Stimulated activated CD4-positive, alpha-beta T cell treated with anti-CD3 and anti-CD28 coated beads, Interleukin-4, amount 100 ng/mL, for 4 hours (primary cell): Measurements from ENCODE around the gene LDLRAD4.
A peak's percentile ranks its signal among the peaks of the same experiment; 100 is the strongest.

Experiments used
- DNase-seq, 2 experiments: peaks; one replicate each; pipeline ENCODE4 v3.0.0-alpha.2; 2020

LDLRAD4 gene

GRCh38 chr18:13416208-13416607, 197.6 kb downstream of the LDLRAD4 start:
- DNase-seq, result no peak

GRCh38 chr18:13416848-13417247, 198.3 kb downstream of the LDLRAD4 start:
- no peak for DNase-seq

- DNase-seq, result no peak
Measured at GRCh38 chr18:13418013-13418710, 199.6 kb downstream of the LDLRAD4 start.

- DNase-seq, result no peak
Measured at GRCh38 chr18:13420969-13421686, 202.6 kb downstream of the LDLRAD4 start.

DNA sequence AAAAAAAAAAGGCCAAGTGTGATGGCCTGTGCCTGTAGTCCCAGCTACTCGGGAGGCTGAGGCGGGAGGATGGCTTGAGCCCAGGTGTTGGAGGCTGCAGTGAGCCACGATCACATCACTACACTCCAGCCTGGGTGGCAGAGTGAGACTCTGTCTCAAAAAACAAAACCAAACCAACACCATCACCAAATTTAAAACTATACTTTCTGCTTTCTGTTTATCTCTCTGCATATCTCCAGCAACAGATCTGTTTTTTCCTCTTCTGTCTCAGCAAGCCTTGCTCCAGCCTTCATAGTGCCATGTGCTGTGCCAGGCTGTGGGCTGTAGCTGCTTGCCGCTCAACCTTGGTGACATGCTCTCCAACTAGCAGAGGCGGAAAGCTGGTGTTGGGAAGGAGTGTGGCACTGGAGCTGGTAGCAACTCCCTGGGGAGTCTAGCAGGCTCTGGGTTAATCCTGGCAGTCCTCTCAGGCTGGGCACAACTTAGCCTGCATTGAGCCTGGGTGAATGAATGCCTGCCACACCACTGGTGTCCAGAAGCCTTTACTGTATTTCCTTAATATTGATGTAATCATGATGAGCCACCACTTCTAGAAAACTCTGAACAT, 204.1 kb downstream of the LDLRAD4 start:
- DNase-seq, result no peak

- DNase-seq, result no peak
Measured at GRCh38 chr18:13423352-13423751, 204.8 kb downstream of the LDLRAD4 start.

- DNase-seq, result no peak
Measured at GRCh38 chr18:13424363-13424762, 205.8 kb downstream of the LDLRAD4 start.

DNA sequence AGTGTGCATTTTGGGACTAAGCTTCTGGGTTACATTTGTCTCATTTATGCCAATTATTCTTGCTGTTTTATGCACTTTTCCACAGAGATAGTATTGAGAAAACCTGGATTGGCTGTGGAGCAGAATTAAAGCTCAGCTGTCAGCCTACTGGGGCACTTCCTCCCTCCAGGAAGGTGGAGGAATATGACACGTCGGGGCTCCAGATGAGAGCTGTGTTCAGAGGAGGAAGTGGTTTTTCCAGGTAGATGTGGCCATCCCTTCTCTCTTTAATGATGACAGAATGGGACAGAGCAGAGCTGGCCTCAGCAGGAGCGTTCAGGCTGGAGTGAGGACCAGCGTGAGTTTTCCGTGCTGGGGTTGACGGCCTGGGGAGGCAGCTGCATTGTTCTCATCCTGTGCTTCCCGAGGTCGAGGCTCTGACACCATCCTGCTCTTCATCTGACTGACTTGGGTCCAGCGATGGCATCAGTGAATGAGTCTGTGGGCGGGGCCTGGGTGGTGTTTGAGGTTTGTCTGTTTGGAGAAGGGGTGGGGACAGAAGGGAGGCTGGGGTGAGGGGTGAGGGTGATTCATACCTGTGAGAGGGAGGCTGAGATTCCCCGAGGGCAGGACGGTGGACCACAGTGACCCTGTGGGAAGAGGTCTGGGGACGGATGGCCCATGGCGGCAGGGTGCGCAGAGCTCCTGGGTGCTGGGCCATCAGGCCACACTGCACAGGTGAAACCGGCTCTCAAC, 207.0 kb downstream of the LDLRAD4 start:
- no peak for DNase-seq

DNA sequence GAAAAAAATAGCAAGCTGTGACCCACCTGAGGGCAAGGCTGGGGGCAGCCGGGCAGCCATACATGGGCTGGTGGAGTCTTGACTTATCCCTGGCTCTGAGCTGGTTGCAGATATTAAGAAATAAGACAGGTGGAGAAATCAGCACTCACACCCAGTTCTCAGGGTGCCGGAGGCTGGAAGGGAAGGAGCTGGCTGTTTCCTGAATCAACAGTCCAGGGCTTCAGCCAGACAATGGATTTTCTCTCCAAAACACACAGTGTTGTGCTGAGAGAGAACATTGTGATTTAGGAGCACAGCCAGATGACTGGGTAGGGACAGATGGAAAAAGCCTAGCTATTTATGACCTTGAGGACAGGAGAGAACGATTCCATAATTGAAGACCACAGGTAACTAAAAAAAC, 208.8 kb downstream of the LDLRAD4 start:
- no peak for DNase-seq

DNA sequence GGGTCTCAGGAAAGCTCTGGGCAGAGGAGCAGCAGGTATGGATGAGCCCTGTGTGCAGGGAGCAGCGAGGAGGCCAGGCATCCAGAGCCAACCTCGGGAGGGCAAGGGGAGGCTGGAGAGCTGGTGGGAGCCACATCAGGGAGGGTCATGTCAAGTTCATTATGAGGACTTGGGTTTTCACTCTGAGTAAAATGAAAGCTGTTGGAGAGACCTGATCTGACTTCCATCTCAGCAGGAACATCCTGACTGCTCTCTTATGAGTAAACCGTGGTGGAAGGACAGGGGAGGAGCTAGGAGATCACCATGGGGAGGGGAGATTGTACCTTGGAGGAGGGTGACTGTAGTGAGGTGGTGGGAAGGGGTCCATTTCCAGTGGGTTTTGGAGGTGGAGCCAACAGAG, 209.8 kb downstream of the LDLRAD4 start:
- no peak for DNase-seq

GRCh38 chr18:13429016-13429415, 210.5 kb downstream of the LDLRAD4 start:
- DNase-seq, result no peak

GRCh38 chr18:13429884-13430510, 211.4 kb downstream of the LDLRAD4 start:
- no peak for DNase-seq

DNA sequence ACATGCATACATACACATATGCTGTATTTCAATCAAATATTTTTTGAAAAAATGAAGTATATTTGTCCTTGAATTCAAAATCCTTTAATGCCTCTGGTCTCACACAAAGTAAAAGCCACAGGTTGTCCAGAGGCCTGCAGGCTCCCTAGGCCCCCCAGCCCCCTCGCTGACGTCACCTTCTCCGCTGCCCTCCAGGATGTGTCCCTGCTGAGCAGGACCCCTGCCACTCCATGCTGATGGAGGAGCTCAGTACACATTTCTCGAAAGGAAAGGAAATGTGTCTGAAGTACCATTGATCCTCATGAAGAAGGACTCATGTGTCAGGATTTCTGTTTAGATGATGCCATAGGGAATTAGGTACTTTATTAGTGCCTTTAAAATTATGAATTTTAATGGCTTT, 212.1 kb downstream of the LDLRAD4 start:
- no peak for DNase-seq

DNA sequence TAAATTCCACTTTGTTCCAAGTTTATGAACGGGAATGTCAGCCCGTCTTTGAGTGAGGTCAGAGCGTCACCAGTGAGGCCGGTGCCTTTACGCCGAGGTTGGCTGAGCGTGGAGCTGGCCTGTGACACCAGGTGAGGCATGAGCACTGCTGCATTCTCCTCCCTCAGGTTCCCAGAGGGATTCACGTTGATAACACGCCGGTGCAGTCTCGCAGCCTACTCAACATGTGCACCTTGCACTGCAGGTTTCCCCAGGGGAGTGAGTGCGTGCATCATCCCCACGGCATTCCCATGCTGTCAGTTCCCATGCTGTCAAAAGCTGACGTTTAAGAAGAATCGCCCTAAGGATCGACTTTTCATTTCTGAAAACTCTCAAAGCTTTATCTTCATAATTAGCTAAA, 213.3 kb downstream of the LDLRAD4 start:
- DNase-seq, result no peak

- DNase-seq, result no peak
Measured at GRCh38 chr18:13433125-13433524, 214.6 kb downstream of the LDLRAD4 start.

GRCh38 chr18:13433685-13434084, 215.1 kb downstream of the LDLRAD4 start:
- no peak for DNase-seq

DNA sequence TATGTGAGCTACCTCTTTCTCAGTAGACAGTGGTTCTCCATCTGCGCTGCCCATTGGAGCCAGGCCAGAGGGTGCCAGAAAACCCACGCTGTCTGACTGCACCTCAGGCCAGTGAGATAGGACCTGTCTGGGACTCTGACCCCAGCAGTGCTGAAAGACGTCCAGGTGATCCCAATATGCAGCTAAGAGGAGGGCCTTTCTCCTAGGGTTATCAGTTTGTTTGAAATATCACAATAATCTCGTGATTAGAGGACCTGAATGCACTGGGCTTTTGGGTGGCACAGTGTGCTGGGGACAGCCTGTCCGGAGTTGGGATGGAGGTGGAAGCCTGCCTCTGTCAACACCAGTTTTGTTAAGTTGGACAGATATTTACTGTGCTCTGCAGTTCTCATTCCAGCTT, 216.3 kb downstream of the LDLRAD4 start:
- DNase-seq, result no peak

- DNase-seq, result peak in 1 of 2 experiments; percentile 42
Measured at GRCh38 chr18:13435586-13436333, 217.2 kb downstream of the LDLRAD4 start.

- DNase-seq, result peak; percentile 18 to 30
Measured at GRCh38 chr18:13436576-13436975, 218.0 kb downstream of the LDLRAD4 start.

- no peak for DNase-seq
Measured at GRCh38 chr18:13437034-13437433, 218.5 kb downstream of the LDLRAD4 start.

GRCh38 chr18:13437796-13438506, 219.4 kb downstream of the LDLRAD4 start:
- peak; percentile 39 to 61 for DNase-seq
